ENCODE results near the gene PAK5. TPM values are rescaled to one million over a fixed set of nuclear protein-coding genes. Genes with fewer than 3 reads are reported as not detected.
A peak's percentile ranks its signal among the peaks of the same experiment; 100 is the strongest.

PAK5 gene
- total and polyA plus RNA-seq, 9 of the 15 experiments (the other 6 are each of a cell fraction or from before 2014, with no cell fraction given) = not detected

DNA sequence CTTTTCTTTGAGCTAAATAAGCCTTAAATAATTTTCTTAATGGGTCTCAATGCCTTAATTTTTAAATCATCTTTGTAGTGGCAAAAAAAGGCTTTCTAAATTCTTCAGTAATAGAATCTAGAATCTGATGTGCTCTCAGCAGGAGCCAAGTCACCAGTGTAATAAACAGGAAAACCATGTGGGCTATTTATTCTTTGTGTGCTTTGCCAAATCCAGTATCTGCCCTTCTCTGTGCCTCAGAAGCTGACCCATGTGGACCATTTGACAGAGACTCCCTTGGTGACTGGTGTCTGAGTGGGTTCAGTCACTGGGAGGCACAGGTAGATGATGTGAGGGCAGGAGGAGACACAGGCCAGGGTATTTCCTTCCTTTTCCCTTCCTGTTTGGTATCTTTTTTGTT lies 152.9 kb downstream of the PAK5 start (continued):
- TF ChIP-seq, protein P1, sequence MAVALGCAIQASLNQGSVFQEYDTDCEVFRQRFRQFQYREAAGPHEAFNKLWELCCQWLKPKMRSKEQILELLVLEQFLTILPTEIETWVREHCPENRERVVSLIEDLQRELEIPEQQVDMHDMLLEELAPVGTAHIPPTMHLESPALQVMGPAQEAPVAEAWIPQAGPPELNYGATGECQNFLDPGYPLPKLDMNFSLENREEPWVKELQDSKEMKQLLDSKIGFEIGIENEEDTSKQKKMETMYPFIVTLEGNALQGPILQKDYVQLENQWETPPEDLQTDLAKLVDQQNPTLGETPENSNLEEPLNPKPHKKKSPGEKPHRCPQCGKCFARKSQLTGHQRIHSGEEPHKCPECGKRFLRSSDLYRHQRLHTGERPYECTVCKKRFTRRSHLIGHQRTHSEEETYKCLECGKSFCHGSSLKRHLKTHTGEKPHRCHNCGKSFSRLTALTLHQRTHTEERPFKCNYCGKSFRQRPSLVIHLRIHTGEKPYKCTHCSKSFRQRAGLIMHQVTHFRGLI (CRISPR knock-in tag; IDR thresholded peaks at IDR 0.05) = no peak
- no peak for TF ChIP-seq THAP7 (CRISPR knock-in tag; IDR thresholded peaks at IDR 0.05)
- TF ChIP-seq TCFL5 (CRISPR knock-in tag; conservative IDR thresholded peaks at IDR 0.05) = no peak
- TF ChIP-seq OTX1 (CRISPR knock-in tag; IDR thresholded peaks at IDR 0.05) = no peak

- Histone ChIP-seq H3K27me3 (ENCODE audit: control insufficient read depth in 2 of 2, insufficient read depth in 2 of 2, low read length in 2 of 2) (no peaks in the 10 kb centered on the region), H3K36me3 (ENCODE audit: control insufficient read depth, insufficient read depth, low read length) (no peaks in the 10 kb centered on the region), H3K27ac (ENCODE audit: extremely low read depth, low read depth, low read length) (no peak overlapping the region), H3K4me3 (no peak overlapping the region), H3K9me3 (replicated peaks; ENCODE audit: control insufficient read depth, insufficient read depth, low read depth, low read length) (no peaks in the 10 kb centered on the region), H2AFZ (ENCODE audit: low read depth, low read length) (no peak overlapping the region), H3K9ac (ENCODE audit: insufficient read depth in 1 of 2, low read depth in 2 of 2, low read length in 2 of 2) (no peak overlapping the region), H3K79me2 (ENCODE audit: control insufficient read depth, insufficient read depth, low read length) (no peaks in the 10 kb centered on the region), H4K20me1 (replicated peaks; ENCODE audit: control insufficient read depth, insufficient read depth, low read length) (no peaks in the 10 kb centered on the region), H3K9me1 (ENCODE audit: control insufficient read depth, insufficient read depth, low read length) (no peaks in the 10 kb centered on the region), H3K4me1 (replicated peaks in 1 of 2; ENCODE audit: control insufficient read depth in 2 of 2, insufficient read depth in 2 of 2, low read length in 2 of 2) (no peaks in the 10 kb centered on the region), H3K4me2 (ENCODE audit: insufficient read depth, low read length) (no peak overlapping the region)
- intact Hi-C loops (cut with micrococcal nuclease) = no loop called here
- no peak for DNase-seq (ENCODE audit: extremely low read depth in 1 of 4, low spot score in 3 of 4)
- CTCF ChIA-PET (ENCODE audit: low intra/inter-chr PET ratio) = no interaction called here
- POLR2A ChIA-PET = no interaction called here
- no peak for ATAC-seq
- FAIRE-seq = no peak
- no TSS peak for BruUV-seq (replicated peaks)
- in situ Hi-C loops (cut with MboI) = no loop called here
- TF ChIP-seq MAFF (IDR thresholded peaks at IDR 0.05; ENCODE audit: low read length) = peak; percentile 68
- peak; percentile 78 for TF ChIP-seq MAFK (IDR thresholded peaks at IDR 0.05; ENCODE audit: low read length)
- no peak for TF ChIP-seq ZNF324 (CRISPR knock-in tag; IDR thresholded peaks at IDR 0.05)
- no peak for TF ChIP-seq KLF16 (IDR thresholded peaks at IDR 0.05)
- no peak for TF ChIP-seq PURB (CRISPR knock-in tag; IDR thresholded peaks at IDR 0.05; ENCODE audit: low read depth)
- TF ChIP-seq, protein P2, sequence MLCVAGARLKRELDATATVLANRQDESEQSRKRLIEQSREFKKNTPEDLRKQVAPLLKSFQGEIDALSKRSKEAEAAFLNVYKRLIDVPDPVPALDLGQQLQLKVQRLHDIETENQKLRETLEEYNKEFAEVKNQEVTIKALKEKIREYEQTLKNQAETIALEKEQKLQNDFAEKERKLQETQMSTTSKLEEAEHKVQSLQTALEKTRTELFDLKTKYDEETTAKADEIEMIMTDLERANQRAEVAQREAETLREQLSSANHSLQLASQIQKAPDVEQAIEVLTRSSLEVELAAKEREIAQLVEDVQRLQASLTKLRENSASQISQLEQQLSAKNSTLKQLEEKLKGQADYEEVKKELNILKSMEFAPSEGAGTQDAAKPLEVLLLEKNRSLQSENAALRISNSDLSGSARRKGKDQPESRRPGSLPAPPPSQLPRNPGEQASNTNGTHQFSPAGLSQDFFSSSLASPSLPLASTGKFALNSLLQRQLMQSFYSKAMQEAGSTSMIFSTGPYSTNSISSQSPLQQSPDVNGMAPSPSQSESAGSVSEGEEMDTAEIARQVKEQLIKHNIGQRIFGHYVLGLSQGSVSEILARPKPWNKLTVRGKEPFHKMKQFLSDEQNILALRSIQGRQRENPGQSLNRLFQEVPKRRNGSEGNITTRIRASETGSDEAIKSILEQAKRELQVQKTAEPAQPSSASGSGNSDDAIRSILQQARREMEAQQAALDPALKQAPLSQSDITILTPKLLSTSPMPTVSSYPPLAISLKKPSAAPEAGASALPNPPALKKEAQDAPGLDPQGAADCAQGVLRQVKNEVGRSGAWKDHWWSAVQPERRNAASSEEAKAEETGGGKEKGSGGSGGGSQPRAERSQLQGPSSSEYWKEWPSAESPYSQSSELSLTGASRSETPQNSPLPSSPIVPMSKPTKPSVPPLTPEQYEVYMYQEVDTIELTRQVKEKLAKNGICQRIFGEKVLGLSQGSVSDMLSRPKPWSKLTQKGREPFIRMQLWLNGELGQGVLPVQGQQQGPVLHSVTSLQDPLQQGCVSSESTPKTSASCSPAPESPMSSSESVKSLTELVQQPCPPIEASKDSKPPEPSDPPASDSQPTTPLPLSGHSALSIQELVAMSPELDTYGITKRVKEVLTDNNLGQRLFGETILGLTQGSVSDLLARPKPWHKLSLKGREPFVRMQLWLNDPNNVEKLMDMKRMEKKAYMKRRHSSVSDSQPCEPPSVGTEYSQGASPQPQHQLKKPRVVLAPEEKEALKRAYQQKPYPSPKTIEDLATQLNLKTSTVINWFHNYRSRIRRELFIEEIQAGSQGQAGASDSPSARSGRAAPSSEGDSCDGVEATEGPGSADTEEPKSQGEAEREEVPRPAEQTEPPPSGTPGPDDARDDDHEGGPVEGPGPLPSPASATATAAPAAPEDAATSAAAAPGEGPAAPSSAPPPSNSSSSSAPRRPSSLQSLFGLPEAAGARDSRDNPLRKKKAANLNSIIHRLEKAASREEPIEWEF (CRISPR knock-in tag; IDR thresholded peaks at IDR 0.05) = no peak
- TF ChIP-seq MCM7 (IDR thresholded peaks at IDR 0.05) = no peak
- TF ChIP-seq ZBTB8A (IDR thresholded peaks at IDR 0.05; ENCODE audit: partially characterized antibody) = no peak
- TF ChIP-seq TCF7L2 (IDR thresholded peaks at IDR 0.05; ENCODE audit: low read depth, low read length) = no peak
- no peak for TF ChIP-seq PTBP1 (IDR thresholded peaks at IDR 0.05; ENCODE audit: low read depth, low read length)
- no peak for TF ChIP-seq HNRNPLL (IDR thresholded peaks at IDR 0.05; ENCODE audit: low read depth, low read length, poor library complexity, severe bottlenecking)
- no peak for TF ChIP-seq MTA2 (IDR thresholded peaks at IDR 0.05; ENCODE audit: low read depth)
Observed at GRCh38 chr20:9685011-9685410, 153.9 kb downstream of the PAK5 start.
